ENCODE measurements around the gene CD6. TPM values are rescaled to one million over a fixed set of nuclear protein-coding genes. Genes with fewer than 3 reads are reported as not detected.

CD6 gene
- total and polyA plus RNA-seq, 2 of the 8 experiments (the other 6 are each of a cell fraction or from before 2014, with no cell fraction given): 0.03 TPM; not detected in 1

DNA sequence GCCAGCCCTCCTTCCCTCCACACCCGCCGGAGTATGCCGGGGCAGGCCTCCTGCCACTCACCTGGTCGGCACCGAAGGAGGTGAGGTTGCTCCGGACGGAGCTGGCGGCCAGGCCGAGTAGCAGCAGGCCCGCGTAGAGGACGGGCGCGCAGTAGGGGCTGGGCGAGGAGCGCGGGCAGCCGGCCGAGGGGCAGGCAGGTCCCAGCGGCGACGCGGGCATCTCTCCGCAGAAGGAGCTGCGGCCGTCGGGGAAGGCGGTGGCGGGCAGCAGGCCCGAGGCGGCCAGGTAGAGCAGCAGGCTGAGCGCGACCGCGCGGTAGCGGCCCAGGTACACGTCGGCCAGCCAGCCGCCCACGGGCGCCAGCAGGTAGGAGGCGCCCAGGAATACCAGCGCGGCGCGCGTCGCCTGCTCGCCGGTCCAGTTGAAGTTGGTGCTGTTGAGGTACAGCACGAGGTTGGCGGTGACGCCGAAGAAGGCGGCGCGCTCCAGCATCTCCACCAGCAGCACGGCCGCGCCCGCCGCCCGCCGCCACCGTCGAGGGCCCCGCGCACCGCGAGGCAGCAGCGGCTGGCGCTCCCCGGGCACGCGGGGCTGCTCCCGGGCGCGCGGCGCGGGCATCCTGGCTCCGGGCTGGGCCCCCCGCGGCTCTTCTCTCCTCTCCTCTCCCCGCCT, 20.4 kb upstream of the CD6 start:
- peak overlapping the region; percentile 87 for H3K18ac ChIP-seq (ENCODE audit: extremely low read depth, low read length)
- peak overlapping the region; percentile 58 for H3K4ac ChIP-seq (replicated peaks; ENCODE audit: insufficient read length, low read depth, low read length)
- H2AFZ ChIP-seq (ENCODE audit: low read length): peak overlapping the region; percentile 85; the same call in 1 of the 2 replicates
- H2BK12ac ChIP-seq (ENCODE audit: low read depth, low read length): 0 out of 2 replicates have a peak overlapping the region, but pooled peaks have one; percentile 80
- CTCF ChIA-PET (ENCODE audit: partially characterized antibody): interaction anchor here (0.6 to 1.5 kb wide), 5 partner anchors 19 to 284 kb away, joined by 3 to 5 read pairs (median 5); no protein-coding TSS in a partner anchor
- H3K4me1 ChIP-seq (replicated peaks in 1 of 4; ENCODE audit: control insufficient read depth in 3 of 4, insufficient read depth in 4 of 4, low read length in 3 of 4): peaks cover 0 to 23% (median 14%) of the 10 kb centered on the region in 4 experiments; a peak in 6 of 7 replicates
- H3K56ac ChIP-seq (replicated peaks; ENCODE audit: insufficient read length, low read depth, low read length): no peak overlapping the region
- POLR2A ChIA-PET (ENCODE audit: partially characterized antibody): interaction anchor here (0.9 to 2.5 kb wide), 8 partner anchors 8 to 70 kb away, joined by 3 to 10 read pairs (median 4); no protein-coding TSS in a partner anchor
- H2BK120ac ChIP-seq (replicated peaks; ENCODE audit: low read depth, low read length): no peak overlapping the region
- H3K27ac ChIP-seq (ENCODE audit: low read depth, low read length): no peak overlapping the region
- no peak overlapping the region for H2AK5ac ChIP-seq (ENCODE audit: low read depth, low read length)
- peak overlapping the region; percentile 91 for H4K8ac ChIP-seq (ENCODE audit: extremely low read depth, insufficient read depth, low read length)
- H4K5ac ChIP-seq (ENCODE audit: insufficient read length, low read depth, low read length): peak overlapping the region; percentile 15
- peak overlapping the region; percentile 89 to 92 for H3K4me2 ChIP-seq (ENCODE audit: insufficient read depth in 1 of 2, low read depth in 2 of 2, low read length in 2 of 2)
- no peak overlapping the region for H2BK15ac ChIP-seq (ENCODE audit: low read length)
- H4K20me1 ChIP-seq (replicated peaks in 1 of 2; ENCODE audit: control insufficient read depth in 1 of 2, insufficient read depth in 2 of 2, low read length in 2 of 2): peaks cover 0 to 2% of the 10 kb centered on the region in 2 experiments
- H3K79me2 ChIP-seq (ENCODE audit: control insufficient read depth in 1 of 2, insufficient read depth in 2 of 2, low read length in 2 of 2): peaks cover 0 to 2% of the 10 kb centered on the region in 2 experiments; a peak in 1 of 4 replicates
- H2BK5ac ChIP-seq (ENCODE audit: low read depth, low read length): peak overlapping the region; percentile 71; the same call in 1 of the 2 replicates
- H3K9ac ChIP-seq (replicated peaks in 1 of 4; ENCODE audit: extremely low read depth in 1 of 4, low read depth in 3 of 4, low read length in 3 of 4): peak overlapping the region in 3 of 4 experiments; percentile 34 to 55 (median 50); a peak in 4 of 7 replicates
- peaks cover 15% of the 10 kb centered on the region; the same call in 1 of the 2 replicates for H3K23me2 ChIP-seq (ENCODE audit: low read depth, low read length)
- H2BK20ac ChIP-seq (ENCODE audit: low read length): peak overlapping the region; percentile 32; the same call in 1 of the 2 replicates
- FAIRE-seq (no peak), DNase-seq (ENCODE audit: low read depth in 1 of 2, low spot score in 2 of 2) (peak in 1 of 2 experiments; percentile 71)
- H3K14ac ChIP-seq (ENCODE audit: insufficient read length): no peak overlapping the region
- H4K91ac ChIP-seq (replicated peaks; ENCODE audit: insufficient read length, low read length): peak overlapping the region; percentile 94
- WGBS, 2 experiments (ENCODE audit: extremely low coverage in 1 of 2, insufficient coverage in 1 of 2, insufficient read length in 1 of 2, insufficient replicate concordance in 2 of 2, low coverage in 1 of 2, low lambda C conversion rate in 2 of 2, missing lambda C conversion rate in 1 of 2): 2% methylated on average over 46 of the region's 86 CpGs; no CpG with 5 or more reads in 1 of the 2 experiments
- H3K23ac ChIP-seq (ENCODE audit: insufficient read length): no peak overlapping the region
- no peaks in the 10 kb centered on the region for H3K79me1 ChIP-seq (ENCODE audit: low read depth, low read length)
- H3K4me3 ChIP-seq (ENCODE audit: extremely low read depth in 1 of 4, insufficient read depth in 2 of 4, low read depth in 3 of 4, low read length in 4 of 4): peak overlapping the region; percentile 28 to 66 (median 48)
- no peaks in the 10 kb centered on the region for H3K36me3 ChIP-seq (ENCODE audit: control insufficient read depth in 2 of 4, insufficient read depth in 4 of 4, low read length in 3 of 4)
- H3K9me3 ChIP-seq (ENCODE audit: insufficient read depth in 2 of 2, low read depth in 1 of 2, low read length in 1 of 2): no peaks in the 10 kb centered on the region
- peaks cover 0 to 15% (median 8%) of the 10 kb centered on the region in 4 experiments; a peak in 4 of 7 replicates for H3K27me3 ChIP-seq (replicated peaks in 1 of 4; ENCODE audit: control insufficient read depth in 3 of 4, extremely low read depth in 1 of 4, insufficient read depth in 3 of 4, low read length in 3 of 4)
- TF ChIP-seq CTBP2 (IDR thresholded peaks at IDR 0.05; ENCODE audit: borderline replicate concordance, insufficient read depth, insufficient read length, low read length) (no peak), NANOG (IDR thresholded peaks at IDR 0.05; ENCODE audit: insufficient read depth, low read depth, low read length, poor library complexity, severe bottlenecking) (no peak), EP300 (IDR thresholded peaks at IDR 0.05; ENCODE audit: borderline replicate concordance in 1 of 2, low read depth in 2 of 2, low read length in 2 of 2) (no peak), SIN3A (conservative IDR thresholded peaks at IDR 0.05 in 1 of 2, IDR thresholded peaks at IDR 0.05 in 1 of 2; ENCODE audit: low read depth in 1 of 2, low read length in 2 of 2) (no peak), SRF (IDR thresholded peaks at IDR 0.05; ENCODE audit: low read depth, low read length) (no peak), E2F6 (IDR thresholded peaks at IDR 0.05) (peak; percentile 90), BRCA1 (IDR thresholded peaks at IDR 0.05; ENCODE audit: low read depth, low read length) (no peak)
- TF ChIP-seq, protein P1, sequence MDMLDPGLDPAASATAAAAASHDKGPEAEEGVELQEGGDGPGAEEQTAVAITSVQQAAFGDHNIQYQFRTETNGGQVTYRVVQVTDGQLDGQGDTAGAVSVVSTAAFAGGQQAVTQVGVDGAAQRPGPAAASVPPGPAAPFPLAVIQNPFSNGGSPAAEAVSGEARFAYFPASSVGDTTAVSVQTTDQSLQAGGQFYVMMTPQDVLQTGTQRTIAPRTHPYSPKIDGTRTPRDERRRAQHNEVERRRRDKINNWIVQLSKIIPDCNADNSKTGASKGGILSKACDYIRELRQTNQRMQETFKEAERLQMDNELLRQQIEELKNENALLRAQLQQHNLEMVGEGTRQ (IDR thresholded peaks at IDR 0.05; ENCODE audit: low read length): no peak

Measured in H1 (cell line).